ENCODE data around the gene PLD3.
"Not testable (repeated sequence)": the region's sequence is repeated elsewhere in the genome, so short reads cannot be mapped to it uniquely, and the experiment has no call there.

PLD3 gene

DNA sequence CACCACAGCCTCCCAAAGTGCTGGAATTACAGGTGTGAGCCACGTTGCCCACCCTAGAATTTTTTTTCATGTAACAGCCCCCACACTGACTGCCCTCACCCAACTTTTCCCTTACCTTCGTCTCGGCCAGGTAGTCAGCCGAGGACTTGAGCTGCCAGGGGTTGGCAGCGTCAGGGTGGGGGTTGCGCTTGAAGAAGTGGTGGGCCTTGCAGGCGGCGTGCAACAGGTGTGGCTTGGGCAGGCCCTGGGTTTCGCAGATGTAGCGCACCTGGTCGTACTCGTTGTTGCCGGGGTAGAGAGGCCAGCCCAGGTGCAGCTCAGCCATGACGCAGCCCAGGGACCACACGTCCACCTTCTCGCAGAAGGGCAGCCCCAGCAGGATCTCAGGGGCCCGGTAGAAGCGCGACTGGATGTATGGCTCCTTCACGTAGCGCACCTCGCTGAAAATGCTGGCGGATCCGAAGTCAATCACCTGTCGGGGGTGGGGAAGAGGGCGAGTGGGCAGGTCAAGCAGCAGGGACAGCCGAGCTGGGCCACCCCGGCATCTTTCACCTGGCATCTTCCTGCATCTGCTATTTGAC lies 35.3 kb downstream of the PLD3 start:
- in situ Hi-C loops (cut with MboI; ENCODE audit: low sequenced_read_pairs) = no loop called here

DNA sequence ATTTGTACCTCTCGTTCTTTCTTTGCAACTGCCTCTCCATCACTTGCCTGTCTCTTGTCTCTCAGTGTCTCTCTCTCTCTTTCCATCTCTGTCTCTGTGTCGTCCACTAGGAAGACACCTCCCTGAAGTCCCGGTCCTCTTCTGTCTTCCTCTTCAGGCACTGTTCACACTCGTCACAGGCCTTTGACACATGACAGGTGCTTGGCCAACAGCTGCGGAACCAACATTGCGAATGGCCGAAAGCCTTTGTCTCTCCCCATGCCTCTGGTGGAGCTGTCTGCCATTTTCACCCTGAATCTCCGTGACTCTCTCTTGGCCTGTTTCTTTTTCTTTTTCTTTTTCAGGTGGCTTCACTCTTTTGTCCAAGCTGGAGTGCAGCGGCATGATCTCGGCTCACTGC lies 38.7 kb downstream of the PLD3 start:
- in situ Hi-C loops (cut with MboI; ENCODE audit: low sequenced_read_pairs) = no loop called here

DNA sequence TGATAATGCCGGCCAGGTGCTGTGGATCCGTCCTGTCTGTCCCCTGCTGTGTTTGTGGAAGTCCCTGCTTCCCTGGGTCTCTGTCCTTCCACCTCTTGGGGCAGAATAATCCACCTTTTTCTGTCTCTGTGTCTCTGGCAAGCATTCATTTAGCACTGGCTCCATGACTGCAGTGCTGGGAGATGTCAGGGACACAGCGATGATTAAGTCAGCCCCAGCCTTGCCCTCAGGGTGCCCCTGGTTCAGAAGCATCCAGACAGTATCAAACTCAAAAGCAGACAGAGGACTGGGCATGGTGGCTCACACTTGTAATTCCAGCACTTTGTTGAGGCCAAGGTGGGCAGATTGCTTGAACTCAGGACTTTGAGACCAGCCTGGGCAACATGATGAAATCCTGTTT lies 40.0 kb downstream of the PLD3 start:
- in situ Hi-C loops (cut with MboI; ENCODE audit: low sequenced_read_pairs) = no loop called here

DNA sequence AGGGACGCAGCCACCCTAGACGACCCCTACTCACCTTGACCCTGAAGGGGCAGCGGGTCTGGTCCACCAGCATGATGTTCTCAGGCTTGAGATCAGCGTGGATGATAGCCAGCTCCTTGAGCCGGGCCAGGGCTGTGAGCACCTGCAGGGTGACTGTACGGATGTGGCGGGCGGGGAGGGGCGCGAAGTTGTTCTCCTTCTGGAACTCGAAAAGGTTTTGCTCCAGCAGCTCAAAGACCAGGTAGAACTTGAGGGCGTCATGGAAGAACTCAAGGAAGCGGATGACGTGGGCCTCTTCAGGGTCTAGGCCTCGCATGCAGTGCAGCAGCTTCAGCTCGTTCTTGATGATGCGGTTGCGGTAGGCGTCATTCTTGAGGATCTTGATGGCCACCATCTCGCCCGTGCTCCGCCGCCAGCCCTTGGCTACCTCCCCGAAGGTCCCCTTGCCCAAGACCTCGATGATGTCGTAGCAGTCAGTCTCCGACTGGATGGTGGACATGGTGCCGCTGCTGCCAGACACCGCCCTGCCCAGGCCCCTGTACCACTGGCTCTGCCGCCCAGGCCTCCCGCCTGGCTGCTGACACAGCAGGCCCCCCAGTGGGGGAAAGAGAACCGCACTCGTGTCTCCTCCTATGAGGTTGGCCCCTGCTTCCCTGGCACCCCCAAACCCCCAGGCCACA lies 41.0 kb downstream of the PLD3 start:
- in situ Hi-C loops (cut with MboI; ENCODE audit: low sequenced_read_pairs) = no loop called here

DNA sequence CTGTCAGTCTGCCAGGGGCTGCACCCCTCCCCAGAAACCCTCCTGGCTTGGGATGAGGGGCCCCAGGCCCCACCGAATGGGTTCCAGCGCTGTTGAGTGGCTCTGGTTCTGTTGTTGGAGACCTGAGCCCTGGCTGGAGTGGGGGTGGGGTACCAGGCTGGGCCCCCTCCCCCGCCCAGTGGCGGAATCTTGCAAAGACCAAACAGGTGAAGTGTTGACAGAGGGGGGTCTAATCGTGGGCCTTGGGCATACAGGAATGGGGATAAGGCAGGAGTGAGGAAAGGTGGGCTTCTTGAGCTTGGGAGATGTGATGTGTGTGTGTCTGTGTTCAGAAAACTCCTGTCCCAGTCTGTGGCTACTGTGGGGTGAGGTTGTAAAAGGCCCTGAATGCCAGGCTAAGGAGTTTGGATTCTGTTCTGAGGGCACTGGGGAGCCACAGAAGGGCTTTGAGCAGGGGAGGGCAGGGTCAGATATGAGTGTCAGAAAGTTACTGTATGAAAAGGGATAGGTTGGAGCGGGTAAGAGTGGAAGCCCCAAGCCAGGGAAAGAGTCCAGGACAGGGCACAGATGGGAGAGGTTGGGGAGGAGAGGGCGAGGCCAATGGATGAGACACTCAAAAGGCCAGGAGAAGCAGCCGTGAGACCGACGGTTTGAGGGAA lies 41.7 kb downstream of the PLD3 start, which contains the start of gene HIPK4:
HIPK4 (minus strand) TSS at position 98 of the 659 bp plus-strand sequence. CDS start 279 bp downstream, outside the sequence.
- in situ Hi-C loops (cut with MboI; ENCODE audit: low sequenced_read_pairs) = no loop called here

DNA sequence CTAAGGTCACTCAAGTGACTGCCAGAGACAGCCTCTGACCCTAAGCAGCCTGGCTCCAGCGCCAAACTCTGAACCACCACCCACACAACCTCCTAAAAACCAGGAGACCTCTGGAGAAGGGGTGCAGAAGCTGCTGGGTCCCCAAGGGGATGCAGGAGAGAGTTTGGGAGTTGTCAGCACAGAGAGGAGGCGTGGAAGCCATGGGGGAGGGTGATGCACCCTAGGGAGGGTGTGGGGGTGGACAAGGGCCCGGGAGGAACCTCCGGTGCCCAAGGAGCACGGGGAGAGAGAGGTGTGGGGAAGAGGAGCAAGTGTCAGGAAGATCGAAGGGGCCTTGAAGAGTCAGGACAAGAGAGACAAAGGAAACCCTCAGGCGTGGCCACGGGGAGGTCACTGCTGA lies 43.6 kb downstream of the PLD3 start:
- in situ Hi-C loops (cut with MboI; ENCODE audit: low sequenced_read_pairs) = no loop called here

DNA sequence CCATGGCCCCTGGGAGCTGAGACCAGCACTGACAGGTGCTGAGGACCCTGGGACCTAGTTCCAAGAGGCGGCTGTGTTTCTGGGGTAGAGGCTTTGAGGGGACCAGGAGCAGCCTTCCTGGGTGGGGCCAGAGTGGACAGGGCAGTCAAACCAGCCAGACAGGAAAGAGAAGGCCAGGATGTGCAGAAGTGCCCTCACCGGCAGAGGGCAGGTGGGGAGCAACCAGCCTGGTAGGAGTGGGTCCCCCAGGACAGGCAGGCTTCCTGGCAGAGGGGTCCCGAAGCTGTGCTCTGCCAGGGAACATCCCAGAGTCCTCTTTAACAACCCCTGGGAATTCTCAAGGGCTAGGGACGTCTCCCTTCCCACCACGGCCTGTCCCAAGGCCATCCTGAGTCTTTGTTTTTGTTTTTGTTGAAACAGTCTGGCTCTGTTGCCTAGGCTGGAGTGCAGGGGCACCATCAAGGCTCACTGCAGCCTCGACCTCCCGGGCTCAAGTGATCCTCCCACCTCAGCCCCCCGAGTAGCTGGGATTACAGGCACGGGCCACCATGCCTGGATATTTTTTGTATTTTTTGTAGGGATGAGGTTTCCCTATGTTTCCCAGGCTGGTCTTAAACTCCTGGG lies 44.5 kb downstream of the PLD3 start:
- in situ Hi-C loops (cut with MboI; ENCODE audit: low sequenced_read_pairs) = no loop called here

DNA sequence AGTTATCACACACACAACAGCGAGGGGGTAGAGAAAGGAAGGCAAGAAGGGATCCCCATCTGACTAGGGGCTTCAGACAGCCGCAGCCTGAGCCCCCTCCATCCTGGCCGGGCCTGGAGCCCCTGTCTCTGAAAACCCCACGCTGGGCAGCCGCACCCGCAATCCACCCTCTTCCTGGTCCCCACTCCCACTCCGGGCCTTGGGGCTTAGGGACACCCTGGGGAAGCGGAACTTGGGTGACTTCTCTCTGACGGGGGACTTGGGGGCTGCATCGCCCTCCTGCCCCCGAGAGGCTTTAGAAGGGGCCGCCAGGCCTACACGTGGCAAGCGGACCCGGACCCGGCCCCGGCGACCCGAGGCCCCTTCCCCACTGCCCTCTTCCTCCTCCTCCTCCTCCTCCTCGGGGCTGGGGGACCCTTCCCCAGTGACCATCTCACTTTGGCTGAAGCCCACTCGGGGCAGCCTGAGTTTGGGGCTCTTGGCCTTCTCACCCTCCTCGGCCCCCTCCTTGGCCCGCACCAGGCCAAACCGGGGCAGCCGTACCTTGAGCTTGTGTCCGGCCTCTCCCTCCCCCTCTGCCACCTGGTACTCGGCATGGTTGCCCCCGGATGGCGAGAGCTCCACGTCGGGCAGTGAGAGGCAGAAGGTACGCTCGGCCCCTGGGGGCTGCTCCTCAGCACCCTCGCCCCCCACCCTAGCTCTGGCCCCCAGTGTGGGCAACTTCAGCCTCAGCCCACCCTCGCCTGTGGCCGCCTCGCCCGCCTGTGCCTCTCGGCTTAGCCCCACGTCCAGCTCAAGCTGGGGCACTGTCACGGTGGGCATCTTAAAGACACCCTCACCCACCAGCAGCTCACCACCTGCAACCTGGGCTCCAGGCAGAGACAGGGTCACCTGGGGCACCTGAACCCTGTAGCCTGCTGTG lies 45.7 kb downstream of the PLD3 start:
- in situ Hi-C loops (cut with MboI; ENCODE audit: low sequenced_read_pairs) = no loop called here

DNA sequence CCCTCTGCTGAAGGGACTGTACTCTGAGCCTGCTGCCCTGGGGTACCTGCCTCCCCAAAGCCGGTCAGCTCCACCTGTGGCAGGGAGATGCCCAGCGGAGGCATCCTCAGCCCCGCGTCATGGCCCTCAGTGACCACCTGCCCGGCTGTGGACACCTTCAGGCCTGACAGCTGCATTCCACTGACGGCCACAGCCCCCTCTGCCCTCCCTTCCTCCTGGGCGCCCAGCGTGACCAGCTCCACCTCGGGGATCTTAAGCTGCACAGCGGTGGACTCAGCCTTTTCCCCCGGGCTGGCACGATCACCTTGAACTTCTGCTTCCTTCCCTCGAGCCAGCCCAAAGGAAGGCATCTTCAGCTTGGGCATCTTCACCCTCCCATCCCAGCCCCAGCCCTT lies 46.3 kb downstream of the PLD3 start:
- in situ Hi-C loops (cut with MboI; ENCODE audit: low sequenced_read_pairs) = no loop called here

DNA sequence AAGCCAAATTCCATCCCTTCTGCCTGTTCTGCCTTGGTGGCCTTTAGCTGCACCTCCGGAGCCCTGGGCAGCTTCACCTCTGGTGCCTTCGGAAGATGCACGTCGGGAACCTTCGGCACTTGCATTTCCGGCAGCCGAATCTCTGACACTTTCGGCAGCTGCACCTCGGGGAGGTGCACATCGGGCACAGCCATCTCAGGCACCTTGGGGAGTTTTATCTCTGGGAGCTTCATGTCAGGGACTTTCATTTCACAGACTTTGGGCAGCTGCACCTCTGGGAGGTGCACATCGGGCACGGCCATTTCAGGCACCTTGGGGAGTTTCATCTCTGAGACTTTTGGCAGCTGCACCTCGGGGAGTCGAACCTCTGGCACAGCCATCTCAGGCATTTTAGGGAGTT lies 47.5 kb downstream of the PLD3 start:
- in situ Hi-C loops (cut with MboI; ENCODE audit: low sequenced_read_pairs) = no loop called here

DNA sequence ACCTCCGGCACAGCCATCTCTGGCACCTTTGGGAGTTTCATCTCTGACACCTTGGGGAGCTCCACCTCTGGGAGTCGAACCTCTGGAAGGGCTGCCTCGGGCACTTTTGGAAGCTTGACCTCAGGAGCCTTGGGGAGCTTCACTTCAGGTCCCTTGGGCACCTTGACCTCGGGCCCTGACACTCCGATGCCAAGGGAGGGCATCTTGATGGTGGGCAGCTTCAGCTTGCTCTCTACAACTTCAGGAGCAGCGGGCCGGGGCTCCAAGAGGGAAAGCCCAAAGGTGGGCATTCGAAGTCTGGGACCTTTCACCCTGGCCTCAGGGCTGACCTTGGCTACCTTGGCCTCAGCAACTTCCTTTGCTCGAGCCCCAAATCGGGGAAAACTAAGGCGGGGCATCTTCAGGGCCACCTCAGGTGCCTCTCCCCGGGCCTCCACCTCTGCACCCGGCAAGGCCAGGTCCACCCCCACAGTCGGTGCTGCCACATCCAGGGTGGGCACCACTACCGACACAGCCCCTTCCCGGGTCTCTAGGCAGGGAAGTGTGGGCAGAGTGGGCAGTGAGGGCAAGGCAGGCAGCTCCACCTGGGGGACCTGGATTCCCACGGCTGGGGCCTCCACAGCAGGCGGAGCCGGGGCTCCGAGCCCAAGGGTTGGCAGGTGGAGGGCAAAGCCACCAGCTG lies 48.5 kb downstream of the PLD3 start:
- in situ Hi-C loops (cut with MboI; ENCODE audit: low sequenced_read_pairs) = no loop called here

DNA sequence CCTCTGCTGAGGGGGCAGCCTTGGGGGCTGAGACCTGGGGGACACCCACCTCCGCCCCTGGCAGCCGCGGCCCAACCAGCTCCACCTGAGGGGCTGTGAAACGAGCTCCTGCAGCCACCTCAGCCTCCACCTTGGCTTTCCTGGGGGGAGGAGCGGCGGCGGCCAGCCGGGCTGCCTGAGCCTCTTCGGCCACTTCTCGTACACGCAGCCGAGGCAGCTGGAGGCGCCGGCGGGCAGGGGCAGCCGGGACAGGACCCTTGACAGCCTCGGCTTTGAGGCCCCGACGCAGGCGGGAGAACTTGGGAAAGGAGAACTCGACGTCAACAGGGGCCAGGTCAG lies 49.0 kb downstream of the PLD3 start:
- in situ Hi-C loops (cut with MboI; ENCODE audit: low sequenced_read_pairs) = no loop called here

DNA sequence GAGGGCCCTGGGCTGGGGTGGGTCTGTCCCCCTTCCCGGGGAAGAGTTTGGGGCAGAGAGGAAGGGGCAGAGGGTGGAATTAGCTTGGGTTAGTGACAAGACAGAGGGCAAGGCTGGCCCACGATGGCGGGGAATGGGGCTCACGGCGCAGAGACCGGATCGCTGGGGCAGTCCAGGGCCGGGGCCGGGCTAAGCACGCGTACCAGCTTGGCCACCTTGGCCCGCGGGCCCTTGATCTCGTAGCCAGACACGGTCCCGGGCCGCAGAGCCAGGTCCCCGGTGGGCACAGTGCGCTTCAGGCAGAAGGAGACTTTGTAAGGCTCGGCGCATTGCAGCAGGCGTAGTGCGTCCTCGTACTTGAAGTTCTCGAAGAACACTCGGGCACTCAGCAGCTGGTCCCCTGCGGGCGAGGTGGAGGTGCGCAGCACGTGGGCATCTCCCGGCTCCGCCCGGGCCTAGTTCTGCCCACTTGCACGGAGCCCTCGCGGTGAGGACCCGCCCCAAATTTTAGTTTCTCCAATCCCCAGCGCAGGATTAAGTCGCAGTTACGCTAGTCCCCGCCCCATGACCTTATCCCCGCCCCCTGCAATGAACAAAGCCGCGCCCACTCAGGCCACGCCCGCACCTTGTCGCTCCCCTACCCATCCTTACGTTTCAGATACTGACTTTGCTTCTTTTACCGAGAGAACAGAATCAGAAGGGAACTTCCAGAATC lies 50.1 kb downstream of the PLD3 start:
- in situ Hi-C loops (cut with MboI; ENCODE audit: low sequenced_read_pairs) = no loop called here

DNA sequence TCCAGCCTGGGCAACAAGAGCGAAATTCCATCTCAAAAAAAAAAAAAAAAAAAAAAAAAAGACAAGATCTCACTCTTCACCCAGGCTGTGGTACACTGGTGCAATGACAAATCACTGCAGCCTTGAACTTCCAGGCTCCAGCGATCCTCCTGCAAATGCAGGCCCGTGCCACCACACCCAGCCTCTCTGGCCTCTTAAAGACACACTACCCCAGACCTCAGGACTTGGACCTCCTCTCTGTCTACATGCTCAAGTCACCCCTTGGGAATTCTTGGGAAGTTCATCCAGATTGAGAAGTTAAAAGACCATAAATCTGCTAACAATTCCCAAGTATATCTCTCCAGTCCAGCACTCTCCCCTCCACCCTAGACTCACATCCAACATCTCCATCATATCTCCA lies 52.1 kb downstream of the PLD3 start:
- in situ Hi-C loops (cut with MboI; ENCODE audit: low sequenced_read_pairs) = no loop called here

DNA sequence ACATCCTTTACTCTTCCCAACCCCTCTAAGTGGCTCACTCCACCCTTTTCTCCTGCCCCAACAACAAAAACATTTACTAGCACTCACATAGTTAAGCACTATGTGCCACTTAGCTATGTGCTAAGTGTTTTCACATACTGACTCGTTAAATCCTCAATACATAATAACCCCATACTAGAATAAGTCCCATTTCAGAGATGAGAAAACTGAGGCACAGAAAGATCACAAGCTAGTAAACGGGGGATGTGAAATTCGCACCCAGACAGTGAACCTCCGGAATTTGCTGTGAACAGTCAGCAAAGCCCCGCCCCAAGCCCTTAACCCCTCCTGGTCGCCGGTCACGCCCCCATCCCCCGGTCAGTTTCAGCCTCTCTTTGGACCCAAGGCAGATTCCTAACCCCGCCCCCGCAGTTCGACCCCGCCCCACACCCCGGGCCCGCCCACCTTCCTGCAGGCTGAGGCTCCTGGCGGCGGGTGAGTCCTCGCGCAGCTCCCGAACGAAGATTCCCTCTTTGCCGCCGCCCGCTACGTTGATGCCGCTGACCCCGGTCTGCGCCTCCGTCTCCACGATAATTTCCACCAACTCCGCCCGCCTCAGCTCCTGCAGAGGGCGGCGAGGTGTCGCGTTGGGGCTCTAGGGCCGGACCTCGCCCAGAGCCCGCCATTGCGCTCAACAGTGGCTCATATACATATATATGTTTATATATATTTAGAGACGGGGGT lies 54.9 kb downstream of the PLD3 start:
- in situ Hi-C loops (cut with MboI; ENCODE audit: low sequenced_read_pairs) = no loop called here

DNA sequence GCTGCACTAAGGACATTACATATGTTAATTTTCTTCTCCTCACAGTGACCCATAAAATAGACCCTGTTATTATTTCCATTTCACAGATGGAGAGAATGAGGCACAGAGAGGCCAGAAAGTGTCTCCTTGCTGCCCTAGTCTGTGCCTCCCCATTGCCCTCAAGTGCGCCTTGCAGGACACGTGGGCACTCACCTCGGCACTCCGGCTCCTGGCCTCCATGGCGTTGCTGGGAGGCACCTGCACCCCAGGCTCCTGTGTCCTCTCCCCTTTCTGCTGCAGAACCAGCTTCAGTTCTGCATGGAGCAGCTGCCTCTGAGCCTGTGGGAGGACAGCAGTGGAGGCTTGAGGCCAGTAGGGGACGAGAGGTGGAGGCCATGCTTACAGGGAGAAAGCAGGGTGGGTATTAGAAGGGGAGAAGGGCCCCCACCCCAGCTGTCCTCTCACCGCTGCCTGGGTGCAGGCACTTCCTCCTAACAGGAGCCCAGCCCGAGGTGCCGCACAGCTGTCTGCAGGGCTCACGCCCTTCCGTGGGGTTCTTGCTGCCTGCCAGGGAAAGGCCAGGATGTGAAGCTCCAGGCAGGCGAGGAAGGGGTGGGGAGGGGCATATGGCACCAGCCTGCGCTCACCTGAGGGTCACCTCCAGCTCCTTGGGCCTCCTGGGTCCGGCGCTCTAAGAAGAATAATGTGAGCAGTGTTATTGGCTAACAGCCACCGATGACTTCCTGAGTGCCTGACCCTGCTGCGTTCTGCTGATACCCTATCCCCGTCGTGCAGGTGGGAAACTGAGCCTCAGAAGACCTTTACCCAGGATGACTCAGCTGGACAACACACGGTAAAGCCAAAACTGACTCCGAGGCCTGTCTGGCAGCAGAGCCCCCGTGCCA lies 59.5 kb downstream of the PLD3 start:
- in situ Hi-C loops (cut with MboI; ENCODE audit: low sequenced_read_pairs) = no loop called here

DNA sequence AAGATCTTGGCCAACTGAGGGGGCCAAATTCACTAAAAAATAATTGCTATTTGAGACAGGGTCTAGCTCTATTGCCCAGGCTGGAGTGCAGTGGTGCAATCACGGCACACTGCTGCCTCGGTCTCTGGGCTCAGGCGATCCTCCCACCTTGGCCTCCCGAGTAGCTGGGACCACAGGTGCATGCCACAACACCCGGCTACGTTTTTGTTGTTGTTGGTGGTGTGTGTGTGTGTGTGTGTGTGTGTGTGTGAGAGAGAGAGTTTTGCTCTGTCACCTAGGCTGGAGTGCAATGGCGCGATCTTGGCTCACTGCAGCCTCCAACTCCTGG lies 60.1 kb downstream of the PLD3 start:
- in situ Hi-C loops (cut with MboI; ENCODE audit: low sequenced_read_pairs) = not testable (repeated sequence)

DNA sequence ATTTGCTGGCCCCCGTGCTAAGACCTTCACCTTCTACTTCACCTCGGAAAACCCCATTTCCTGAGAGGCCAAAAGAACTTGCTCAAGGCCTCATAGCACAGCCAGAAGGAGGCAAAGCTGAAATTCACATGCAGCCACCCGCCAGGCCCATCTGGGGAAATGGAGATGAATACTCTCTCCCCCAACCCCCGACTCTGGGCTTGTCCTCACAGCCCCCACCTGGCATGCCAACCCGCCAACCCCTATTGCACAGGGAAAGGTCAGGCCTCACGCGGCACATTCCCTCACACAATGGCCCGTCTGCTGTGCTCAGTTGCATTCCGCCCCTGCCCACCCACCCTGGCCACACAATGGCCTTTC lies 61.5 kb downstream of the PLD3 start:
- in situ Hi-C loops (cut with MboI; ENCODE audit: low sequenced_read_pairs) = no loop called here
